ENCODE measurements around the gene KLHL40. TPM values are rescaled to one million over a fixed set of nuclear protein-coding genes. Genes with fewer than 3 reads are reported as not detected.

The KLHL40 gene
- total RNA-seq, 4 donors from 2014 or later = 0.17 TPM; not detected in 3

DNA sequence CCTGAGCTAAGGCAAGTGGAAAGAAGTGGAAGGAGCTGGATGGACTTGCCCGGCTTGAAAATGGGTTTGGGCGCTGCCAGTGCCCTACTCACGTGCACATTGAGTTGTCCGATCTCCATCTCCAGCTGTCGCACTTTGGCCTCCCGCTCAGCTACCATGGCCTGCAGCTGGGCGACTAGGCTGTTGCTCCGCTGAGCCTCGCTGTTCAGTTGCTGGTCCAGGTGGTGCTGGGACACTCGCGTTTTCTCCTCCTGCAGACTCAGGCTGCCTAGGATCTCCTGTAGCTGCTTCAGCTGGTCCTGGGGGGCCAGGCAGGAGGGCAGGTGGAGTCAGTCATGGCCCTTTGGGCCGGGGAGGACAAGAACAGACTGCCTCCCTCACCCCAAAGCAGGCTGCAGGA, 50.3 kb downstream of the KLHL40 start:
- no peaks in the 10 kb centered on the region for H3K36me3 ChIP-seq
- intact Hi-C loops (cut with DNase I) = no loop called here
- no peak overlapping the region for H3K27ac ChIP-seq (replicated peaks in 1 of 4)
- no peaks in the 10 kb centered on the region for H3K27me3 ChIP-seq
- DNase-seq (ENCODE audit: extremely low spot score) = no peak
- H3K9me3 ChIP-seq = no peaks in the 10 kb centered on the region
- peaks cover 0 to 9% (median 0%) of the 10 kb centered on the region in 4 donors for H3K4me1 ChIP-seq
- TF ChIP-seq EP300 (IDR thresholded peaks at IDR 0.05) = no peak
- TF ChIP-seq POLR2A (IDR thresholded peaks at IDR 0.05; ENCODE audit: low read depth) = no peak
- TF ChIP-seq, protein P1, sequence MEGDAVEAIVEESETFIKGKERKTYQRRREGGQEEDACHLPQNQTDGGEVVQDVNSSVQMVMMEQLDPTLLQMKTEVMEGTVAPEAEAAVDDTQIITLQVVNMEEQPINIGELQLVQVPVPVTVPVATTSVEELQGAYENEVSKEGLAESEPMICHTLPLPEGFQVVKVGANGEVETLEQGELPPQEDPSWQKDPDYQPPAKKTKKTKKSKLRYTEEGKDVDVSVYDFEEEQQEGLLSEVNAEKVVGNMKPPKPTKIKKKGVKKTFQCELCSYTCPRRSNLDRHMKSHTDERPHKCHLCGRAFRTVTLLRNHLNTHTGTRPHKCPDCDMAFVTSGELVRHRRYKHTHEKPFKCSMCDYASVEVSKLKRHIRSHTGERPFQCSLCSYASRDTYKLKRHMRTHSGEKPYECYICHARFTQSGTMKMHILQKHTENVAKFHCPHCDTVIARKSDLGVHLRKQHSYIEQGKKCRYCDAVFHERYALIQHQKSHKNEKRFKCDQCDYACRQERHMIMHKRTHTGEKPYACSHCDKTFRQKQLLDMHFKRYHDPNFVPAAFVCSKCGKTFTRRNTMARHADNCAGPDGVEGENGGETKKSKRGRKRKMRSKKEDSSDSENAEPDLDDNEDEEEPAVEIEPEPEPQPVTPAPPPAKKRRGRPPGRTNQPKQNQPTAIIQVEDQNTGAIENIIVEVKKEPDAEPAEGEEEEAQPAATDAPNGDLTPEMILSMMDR (IDR thresholded peaks at IDR 0.05) = no peak
- no peak for TF ChIP-seq POLR2AphosphoS5 (IDR thresholded peaks at IDR 0.05)
- H3K4me3 ChIP-seq = no peak overlapping the region
- 89% methylated on average over 12 of the region's 12 CpGs for WGBS

DNA sequence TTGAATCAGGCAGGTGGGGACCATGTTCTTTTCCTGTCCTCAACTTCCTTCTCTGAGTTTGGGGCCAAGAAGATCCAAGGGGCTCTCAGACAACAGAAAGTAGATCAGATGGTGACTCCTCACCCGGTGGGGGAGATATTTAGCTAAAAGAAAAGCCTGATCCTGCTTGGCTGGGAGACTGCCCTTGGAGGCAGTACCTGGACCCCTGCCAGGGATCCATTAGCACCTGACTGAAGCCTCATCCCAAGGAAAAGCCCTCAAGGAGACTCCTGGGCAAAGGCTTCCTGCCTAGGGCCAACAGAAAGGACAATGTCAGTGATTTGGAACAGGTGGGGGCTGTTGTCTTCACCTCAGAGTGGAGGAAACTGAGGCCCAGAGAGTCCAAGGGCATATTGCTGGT, 50.7 kb downstream of the KLHL40 start:
- Histone ChIP-seq H3K27me3 (no peaks in the 10 kb centered on the region), H3K9me3 (no peaks in the 10 kb centered on the region), H3K4me3 (no peak overlapping the region), H3K4me1 (peaks cover 0 to 7% (median 0%) of the 10 kb centered on the region in 4 donors), H3K27ac (replicated peaks in 1 of 4) (no peak overlapping the region), H3K36me3 (no peaks in the 10 kb centered on the region)
- DNase-seq (ENCODE audit: extremely low spot score) = no peak
- TF ChIP-seq, protein P1 (IDR thresholded peaks at IDR 0.05) = no peak
- TF ChIP-seq EP300 (IDR thresholded peaks at IDR 0.05) (no peak), POLR2AphosphoS5 (IDR thresholded peaks at IDR 0.05) (no peak), POLR2A (IDR thresholded peaks at IDR 0.05; ENCODE audit: low read depth) (no peak)
- intact Hi-C loops (cut with DNase I) = no loop called here
- WGBS = 57% methylated on average over 1 of the region's 1 CpG

DNA sequence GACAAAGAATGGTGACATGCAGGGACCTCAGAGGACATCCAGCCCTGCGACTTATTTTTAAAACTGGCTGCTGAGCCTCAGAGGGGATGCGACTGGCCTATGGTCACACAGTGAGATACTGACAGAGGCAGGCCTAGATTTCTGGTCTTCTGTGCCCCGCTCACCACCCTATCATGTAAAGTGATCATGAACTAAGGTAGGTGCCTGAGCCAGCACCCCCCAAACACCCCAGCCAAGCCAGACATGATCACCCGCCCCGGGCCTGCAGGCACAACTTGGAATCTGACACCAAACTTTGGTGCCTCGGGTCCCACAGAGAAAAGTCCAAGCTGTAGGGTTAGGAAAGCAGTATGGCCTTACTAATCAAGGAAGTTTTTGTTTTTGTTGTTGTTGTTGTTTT, 51.2 kb downstream of the KLHL40 start:
- intact Hi-C loops (cut with DNase I) = no loop called here
- H3K27ac ChIP-seq (replicated peaks in 1 of 4) = no peak overlapping the region
- no peaks in the 10 kb centered on the region for H3K9me3 ChIP-seq
- no peak overlapping the region for H3K4me3 ChIP-seq
- H3K27me3 ChIP-seq = no peaks in the 10 kb centered on the region
- 92% methylated on average over 4 of the region's 6 CpGs for WGBS
- no peaks in the 10 kb centered on the region for H3K36me3 ChIP-seq
- TF ChIP-seq EP300 (IDR thresholded peaks at IDR 0.05) = no peak
- TF ChIP-seq, protein P1 (IDR thresholded peaks at IDR 0.05) = no peak
- TF ChIP-seq POLR2AphosphoS5 (IDR thresholded peaks at IDR 0.05) = no peak
- TF ChIP-seq POLR2A (IDR thresholded peaks at IDR 0.05; ENCODE audit: low read depth) = no peak
- H3K4me1 ChIP-seq = peaks cover 0 to 7% (median 0%) of the 10 kb centered on the region in 4 donors
- no peak for DNase-seq (ENCODE audit: extremely low spot score)

DNA sequence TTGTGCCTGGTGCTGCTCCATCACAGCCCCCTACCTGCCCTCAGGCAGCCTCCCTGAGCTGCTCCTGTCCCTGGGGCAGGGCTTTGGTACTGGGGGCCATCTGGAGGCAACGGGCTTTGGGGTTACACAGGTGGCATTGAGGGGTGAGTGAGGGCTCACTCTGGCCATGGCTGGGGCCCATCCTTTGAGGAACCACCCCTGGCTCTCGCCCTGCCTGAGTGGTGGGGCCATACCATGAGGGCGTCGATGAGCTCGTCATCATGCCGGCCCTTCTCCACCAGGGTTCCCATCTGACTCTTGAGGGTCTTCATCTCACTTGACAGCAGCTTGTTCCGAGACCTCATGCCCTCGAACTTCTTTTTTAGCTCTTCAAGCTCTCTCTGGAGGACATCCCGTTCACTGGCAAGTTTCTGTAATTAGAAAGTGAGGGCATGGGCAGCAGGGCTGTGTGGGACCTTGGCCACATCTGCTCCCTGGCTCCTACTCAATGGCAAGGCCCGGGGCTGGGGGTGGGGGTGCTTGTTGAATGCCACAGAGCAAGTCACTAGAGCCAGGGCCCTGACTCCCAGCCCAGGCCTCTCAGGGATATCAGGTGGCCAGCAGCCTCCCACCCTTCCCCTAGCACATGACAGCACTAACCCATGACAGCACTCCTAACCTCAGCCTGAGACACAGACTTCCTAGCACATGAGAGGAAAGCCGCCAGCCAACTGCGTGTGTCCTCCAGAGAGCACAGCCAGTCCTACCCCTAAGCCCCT, 54.2 kb downstream of the KLHL40 start:
- Histone ChIP-seq H3K4me1 (peaks cover 7 to 8% (median 7%) of the 10 kb centered on the region in 4 donors), H3K27me3 (no peaks in the 10 kb centered on the region), H3K4me3 (no peak overlapping the region), H3K9me3 (no peaks in the 10 kb centered on the region), H3K27ac (replicated peaks in 1 of 4) (no peak overlapping the region), H3K36me3 (no peaks in the 10 kb centered on the region)
- no peak for DNase-seq (ENCODE audit: extremely low spot score)
- 85% methylated on average over 9 of the region's 12 CpGs for WGBS
- TF ChIP-seq EP300 (IDR thresholded peaks at IDR 0.05) = no peak
- no peak for TF ChIP-seq POLR2AphosphoS5 (IDR thresholded peaks at IDR 0.05)
- TF ChIP-seq, protein P1 (IDR thresholded peaks at IDR 0.05) = no peak
- TF ChIP-seq POLR2A (IDR thresholded peaks at IDR 0.05; ENCODE audit: low read depth) = no peak
- intact Hi-C loops (cut with DNase I) = loop anchor here (5.0 kb wide), 1 partner anchor 87 kb away; the partner anchor contains the start of gene ZBTB47

Data from esophagus muscularis mucosa (tissue), 4 donors.